HG02798 (cell line): Measurements from ENCODE around the gene VOPP1.

Source experiments
- ATAC-seq: cut with Tn5 transposase; IDR thresholded peaks from one replicate; pipeline ENCODE4 v1.9.1; 2021; ENCODE audit warnings: mild to moderate bottlenecking; ENCODE audit not compliant: unreplicated experiment, poor library complexity

The VOPP1 gene

GRCh38 chr7:55441774-55442522, 130.4 kb downstream of the VOPP1 start:
- no peak for ATAC-seq

DNA sequence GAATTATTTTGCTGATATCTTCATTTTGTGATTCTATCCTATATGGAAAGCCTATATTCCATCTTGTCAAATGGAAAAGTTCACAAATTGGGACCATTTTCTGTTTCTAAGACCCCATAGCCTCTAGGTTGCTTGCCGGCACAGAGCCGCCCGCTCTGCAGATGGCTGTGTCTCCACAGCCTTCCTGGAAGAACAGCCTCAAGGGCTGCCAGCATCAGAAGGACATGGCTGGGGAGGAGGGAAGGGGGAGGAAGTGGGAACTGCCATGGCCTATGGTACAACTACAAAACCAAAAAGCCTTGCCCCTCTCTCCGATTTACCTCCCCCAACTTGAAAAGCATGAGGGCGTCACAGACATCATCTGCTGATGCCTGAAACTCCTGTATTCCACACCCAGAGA, 131.3 kb downstream of the VOPP1 start:
- no peak for ATAC-seq

DNA sequence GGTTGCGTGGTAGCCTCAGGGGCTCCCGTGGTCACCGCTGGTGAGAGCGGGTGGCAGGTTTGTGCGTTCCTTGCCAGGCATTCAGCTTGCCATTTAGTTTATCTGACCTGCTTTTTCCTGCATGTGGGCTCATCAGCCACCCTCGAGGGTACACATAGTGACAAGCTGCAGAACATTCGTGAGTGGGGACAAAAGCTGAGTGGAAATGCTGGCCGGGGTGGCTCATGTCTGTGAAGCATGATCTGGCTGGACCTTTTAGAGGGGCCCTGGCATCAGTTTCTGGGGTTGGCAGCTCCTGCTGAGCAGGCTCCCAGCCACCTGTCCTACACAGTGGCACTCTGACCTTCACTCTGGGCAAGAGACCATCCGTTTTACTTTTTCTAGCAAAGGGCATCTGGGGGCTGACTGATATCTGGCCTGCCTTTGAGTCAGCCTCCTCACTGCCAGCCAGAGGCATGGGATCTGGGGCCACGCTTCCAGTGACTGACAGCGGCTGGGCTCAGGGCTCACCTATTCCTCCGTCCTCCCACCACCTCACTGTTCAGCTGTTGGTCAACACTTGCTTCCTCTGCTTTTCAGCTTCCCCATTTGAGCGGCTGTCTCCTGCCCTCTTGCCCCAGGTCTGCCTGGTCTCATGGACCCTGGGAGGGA, 132.1 kb downstream of the VOPP1 start:
- no peak for ATAC-seq

DNA sequence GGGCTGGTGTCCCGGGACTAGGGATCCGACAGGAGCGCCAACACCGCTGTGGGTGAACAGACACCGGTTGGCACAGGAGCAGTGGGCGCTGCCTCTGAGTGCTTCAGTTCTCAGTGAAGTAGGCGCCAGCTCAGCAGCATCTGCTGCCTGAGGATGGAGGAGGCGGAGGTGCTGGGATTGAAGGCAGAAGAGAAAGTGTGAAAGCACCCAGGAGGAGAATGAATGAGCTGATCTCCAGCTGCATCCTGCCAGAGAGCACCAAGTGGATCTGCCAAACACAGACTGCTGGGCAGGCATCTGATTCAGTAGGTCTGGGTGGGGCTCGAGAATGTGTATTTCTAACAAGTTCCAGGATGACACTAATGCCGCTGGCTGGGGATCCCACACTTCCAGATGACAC, 132.7 kb downstream of the VOPP1 start:
- no peak for ATAC-seq

GRCh38 chr7:55438757-55439525, 133.4 kb downstream of the VOPP1 start:
- ATAC-seq = no peak

DNA sequence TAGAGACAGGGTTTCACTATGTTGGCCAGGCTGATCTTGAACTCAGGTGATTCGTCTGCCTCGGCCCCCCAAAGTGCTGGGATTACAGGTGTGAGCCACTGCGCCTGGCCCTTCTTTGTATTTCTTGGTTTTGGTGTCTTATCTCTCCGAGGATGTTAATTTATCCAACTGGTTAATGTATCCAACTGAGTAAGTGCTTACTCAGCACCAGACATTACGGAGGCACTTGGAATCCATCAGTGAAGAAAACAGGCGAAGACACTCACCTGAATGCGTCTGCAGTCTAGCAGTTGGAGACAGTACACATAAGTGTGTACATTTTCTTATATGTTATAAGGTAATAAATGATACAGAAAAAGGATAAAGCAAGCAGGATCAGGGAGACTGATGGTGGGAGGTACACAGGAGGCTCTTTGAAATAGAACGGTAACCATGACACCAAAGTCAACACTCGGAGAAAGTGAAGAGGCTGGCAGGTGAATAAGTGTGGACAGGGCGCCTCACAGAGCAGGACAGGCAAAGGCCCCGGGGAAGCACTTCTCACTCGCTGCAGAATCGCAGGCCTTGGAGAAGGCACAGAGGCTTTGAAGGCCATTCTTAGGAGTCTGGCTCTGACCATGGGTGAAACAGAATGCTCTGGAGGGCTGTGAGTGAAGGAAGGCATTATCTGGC, 134.1 kb downstream of the VOPP1 start:
- no peak for ATAC-seq

- no peak for ATAC-seq
These were observed 134.9 kb downstream of the VOPP1 start for GRCh38 chr7:55437375-55437774.

GRCh38 chr7:55436457-55436856, 135.8 kb downstream of the VOPP1 start:
- no peak for ATAC-seq

DNA sequence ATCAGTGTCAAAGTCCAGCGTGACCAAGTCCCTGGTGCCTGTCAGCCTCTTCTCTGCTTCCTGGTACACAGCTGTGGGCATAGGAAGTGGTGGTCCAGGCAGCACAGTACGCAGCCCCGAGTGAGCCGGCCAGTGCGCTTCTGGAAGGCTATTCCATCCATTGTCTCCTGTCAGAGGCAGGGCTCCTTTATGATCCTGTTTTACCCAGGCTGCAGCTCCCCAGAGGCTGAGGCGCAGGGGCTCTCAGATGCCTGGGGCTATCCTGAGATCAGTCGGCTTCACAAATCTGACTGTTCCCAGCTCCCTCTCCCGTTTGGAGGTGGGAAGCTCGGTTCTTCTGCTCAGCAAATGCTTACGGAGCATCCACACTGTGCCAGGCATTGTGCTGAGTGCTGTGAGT, 136.8 kb downstream of the VOPP1 start:
- no peak for ATAC-seq

DNA sequence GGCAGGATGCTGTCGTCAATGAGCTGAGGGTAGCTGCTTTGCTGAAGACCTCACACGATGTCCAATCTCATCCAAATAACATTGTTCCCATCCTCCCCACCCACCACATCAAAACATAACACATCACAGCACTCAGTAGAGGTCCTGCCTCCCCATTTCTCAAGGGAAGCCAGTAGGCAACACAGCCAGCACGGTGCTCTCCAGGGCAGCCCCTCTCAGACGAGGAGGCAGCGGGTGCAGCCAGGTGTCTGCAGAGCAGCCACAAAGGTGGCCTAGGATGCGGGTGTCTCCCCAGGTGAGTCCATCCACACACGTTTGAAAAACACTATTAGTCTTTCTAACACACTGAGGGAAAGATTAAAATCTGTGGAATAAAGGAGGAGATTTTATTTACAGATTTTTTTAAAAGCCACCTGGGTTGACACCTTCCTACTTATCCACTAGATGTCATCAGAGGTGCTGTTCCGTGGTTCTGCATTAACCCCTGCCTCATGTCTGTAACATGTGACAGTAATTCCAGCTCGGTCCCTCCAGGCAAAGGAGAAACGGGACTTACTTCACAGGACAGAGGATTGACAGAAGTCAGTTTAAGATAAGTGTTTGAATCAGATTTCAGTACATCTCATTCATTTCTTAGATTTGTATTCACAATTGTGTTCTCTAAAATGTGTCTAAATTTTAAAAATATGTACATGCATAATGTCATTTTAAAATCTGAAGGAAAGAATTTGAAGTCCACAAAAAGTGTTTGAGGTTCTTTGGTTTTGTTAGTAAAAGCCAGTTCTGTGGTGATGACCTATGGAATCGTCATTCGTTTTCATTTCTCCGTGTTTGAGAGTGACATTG, 139.1 kb downstream of the VOPP1 start:
- peak; percentile 65 for ATAC-seq

GRCh38 chr7:55432506-55432905, 139.8 kb downstream of the VOPP1 start:
- ATAC-seq = no peak

- ATAC-seq = no peak
These were observed 140.4 kb downstream of the VOPP1 start for GRCh38 chr7:55431898-55432297.

DNA sequence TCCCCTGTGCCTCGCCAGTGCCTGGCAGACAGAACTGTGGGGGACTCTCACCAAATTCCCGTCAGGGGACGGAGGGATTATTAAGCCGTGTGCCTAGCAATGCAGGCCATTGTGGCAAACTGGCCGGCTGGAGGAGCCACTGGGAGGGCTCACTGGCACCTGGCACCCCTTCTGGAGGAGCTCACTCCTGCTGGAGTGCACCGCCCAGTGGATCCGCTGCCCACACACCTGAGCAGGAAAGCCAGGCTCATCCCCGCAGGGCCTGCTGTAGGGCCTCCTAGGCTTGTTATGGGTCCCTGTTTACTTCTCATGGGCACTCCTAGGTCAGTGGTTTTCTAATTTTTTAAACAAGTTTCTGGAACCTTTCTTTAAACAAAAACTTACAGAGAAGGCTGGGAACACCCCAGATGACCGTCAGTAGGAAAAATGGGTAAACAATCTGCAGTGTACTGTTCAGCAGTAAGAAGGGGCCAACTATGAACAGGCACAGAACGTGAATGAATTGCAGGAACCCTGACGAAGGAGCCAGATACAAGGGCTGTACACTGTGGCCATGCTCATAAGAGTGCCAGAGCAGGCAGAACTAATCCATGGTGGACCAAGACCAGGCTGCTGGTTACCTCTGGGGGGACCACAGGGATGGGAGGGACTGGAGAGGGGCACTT, 142.3 kb downstream of the VOPP1 start:
- no peak for ATAC-seq

DNA sequence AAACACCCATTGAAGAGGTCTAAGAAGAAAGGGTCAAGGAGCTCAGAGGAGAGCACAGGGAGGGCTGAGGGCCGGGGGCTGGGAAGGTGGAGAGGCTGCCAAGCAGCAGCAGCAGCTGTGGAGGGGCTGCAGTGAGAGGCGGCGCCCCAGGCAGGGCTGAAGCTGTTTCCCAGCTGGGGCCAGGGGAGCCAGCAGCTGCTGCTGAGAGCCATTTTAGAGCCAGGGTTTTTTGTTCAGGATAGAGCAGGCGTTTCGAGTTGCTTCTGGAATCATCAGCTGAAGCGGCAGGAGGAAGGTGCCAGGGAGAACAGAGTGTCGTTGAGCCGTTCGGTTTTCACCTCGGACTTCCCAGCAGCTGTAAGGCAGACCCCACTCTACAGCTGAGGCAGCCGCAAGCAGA, 144.5 kb downstream of the VOPP1 start:
- no peak for ATAC-seq

DNA sequence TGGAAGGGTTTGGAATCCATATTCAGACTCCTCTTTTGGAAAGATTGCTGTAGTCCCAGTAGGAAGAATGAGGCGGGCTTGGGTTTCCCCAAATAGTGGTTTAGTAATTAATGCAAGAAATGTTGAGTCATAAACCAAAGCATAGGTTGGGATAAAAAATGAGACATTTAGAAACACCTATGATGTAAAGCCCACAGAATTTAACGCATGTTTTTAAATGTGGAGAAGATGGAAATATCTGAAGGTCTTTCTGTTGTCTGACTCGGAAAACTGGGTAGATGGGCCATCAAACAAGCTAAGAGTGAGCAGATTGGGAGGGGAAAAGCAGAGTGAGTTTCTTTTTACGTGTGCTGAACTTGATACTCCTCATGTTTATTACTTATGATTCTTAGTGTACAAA, 145.0 kb downstream of the VOPP1 start:
- ATAC-seq = no peak

DNA sequence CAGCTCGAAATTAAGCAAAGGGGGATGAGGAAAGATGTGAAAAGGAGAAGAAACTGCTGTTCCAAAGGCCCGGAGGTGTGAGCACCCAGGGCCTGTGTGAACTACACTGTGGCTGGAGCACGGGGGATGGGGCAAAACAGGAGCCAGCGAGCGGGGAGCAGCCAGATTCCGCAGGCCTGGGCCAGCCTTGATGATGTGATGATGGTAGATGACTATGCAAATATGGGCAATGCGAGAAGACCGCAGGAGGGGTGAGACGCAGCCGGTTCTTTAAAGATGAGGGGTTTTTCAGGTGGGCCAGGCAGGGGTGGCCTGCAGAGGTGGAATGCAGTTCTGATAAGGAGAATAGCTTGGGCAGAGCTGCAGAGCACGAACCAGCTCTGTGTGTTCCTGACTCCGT, 145.6 kb downstream of the VOPP1 start:
- no peak for ATAC-seq

DNA sequence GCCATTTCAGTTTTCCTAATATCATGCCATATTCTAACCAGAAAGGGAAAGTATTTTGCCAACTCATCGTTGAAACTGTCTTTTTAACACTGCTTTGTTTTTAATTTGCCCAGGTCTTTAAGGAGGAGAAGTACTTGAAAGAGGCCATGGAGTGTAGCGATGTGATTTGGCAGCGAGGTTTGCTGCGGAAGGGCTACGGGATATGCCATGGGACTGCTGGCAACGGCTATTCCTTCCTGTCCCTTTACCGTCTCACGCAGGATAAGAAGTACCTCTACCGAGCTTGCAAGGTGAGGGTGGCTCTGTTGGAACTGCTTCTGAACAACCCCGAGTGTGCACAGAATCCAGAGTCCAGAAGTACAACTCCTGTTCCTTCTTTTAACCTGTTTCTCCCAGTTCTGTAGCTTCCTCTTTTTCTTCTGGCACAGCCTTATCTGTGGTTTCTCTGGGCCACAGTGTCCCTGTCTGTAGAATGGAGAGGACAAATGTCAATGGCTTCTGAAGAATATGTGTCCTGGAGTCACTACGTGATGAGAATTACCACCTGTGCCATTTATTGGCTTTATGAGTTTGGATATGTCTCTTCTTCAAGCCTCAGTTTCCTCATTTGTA, 147.1 kb downstream of the VOPP1 start:
- ATAC-seq = no peak

DNA sequence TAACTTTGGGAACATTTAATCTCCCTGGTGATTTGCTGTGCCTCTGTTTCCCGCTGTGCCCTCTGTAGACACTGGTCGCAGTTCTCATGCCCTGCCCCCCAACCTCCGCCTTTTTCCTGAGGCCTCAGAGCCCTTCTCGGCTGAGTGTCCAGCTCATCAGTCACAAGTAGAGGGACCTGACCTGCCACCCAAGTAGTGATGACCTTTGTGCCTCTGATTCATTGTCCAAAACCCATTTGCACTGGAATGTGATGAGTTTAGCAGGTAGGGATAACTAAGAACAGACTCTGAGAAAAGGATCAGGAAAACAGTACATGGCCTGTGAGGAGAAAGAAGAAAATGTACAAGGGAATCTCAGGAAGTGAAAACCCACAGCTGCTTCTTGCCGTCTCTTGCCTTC, 148.4 kb downstream of the VOPP1 start:
- ATAC-seq = no peak

GRCh38 chr7:55423277-55423711, 149.0 kb downstream of the VOPP1 start:
- ATAC-seq = no peak
